Stomach smooth muscle (tissue), 2 donors: ENCODE data around the gene LOX.

ENCODE experiments used
- H3K27ac ChIP-seq: one replicate; pipeline ENCODE4 v1.7.0; 2013; ENCODE audit warnings: mild to moderate bottlenecking, low read length, inconsistent platforms
- H3K27me3 ChIP-seq, 2 donors: one replicate each; pipeline ENCODE4 v1.7.0; 2013; ENCODE audit warnings: low read length in 2 of 2; ENCODE audit not compliant: insufficient read depth in 2 of 2, control insufficient read depth in 1 of 2
- H3K36me3 ChIP-seq, 2 donors: one replicate each; pipeline ENCODE4 v1.7.0; 2013; ENCODE audit warnings: low read length in 2 of 2; ENCODE audit not compliant: control insufficient read depth in 2 of 2, insufficient read depth in 2 of 2
- H3K4me1 ChIP-seq: one replicate; pipeline ENCODE4 v1.7.0; 2013; ENCODE audit warnings: low read length; ENCODE audit not compliant: control insufficient read depth, insufficient read depth
- H3K4me3 ChIP-seq, 2 donors: one replicate each; pipeline ENCODE4 v1.7.0; 2013; ENCODE audit warnings: low read length in 2 of 2
- H3K9ac ChIP-seq, 2 donors: one replicate each; pipeline ENCODE4 v1.7.0; 2013; ENCODE audit warnings: low read length in 2 of 2, mild to moderate bottlenecking in 1 of 2
- H3K9me3 ChIP-seq, 2 donors: one replicate each; pipeline ENCODE4 v1.7.0; 2013; ENCODE audit warnings: low read length in 2 of 2; ENCODE audit not compliant: control insufficient read depth in 2 of 2
- donor health status: healthy.
- donor health status: Pancreatic carcinoma.

Gene LOX

DNA sequence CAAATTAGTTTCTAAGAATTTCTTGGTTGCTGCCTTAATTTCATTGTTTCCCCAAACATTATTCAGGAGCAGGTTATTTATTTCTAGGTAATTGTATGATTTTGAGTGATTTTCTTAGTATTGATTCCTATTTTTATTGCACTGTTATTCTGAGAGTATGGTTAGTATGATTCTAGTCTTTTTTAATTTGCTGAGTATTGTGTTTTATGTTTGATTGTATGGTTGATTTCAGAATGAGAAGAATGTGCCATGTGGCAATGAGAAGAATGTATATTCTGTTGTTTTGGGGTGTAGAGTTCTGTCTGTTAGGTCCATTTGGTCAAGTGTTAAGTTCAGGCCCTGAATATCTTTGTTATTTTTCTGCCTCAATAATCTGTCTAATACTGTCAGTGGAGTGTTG, 27.1 kb downstream of the LOX start:
- H3K36me3 ChIP-seq, result peaks cover 0 to 2% of the 10 kb centered on the region in 2 donors
- H3K27me3 ChIP-seq, result no peaks in the 10 kb centered on the region
- H3K9me3 ChIP-seq, result no peaks in the 10 kb centered on the region
- H3K4me3 ChIP-seq, result no peak overlapping the region
- no peak overlapping the region for H3K9ac ChIP-seq
- H3K4me1 ChIP-seq, result no peaks in the 10 kb centered on the region
- no peak overlapping the region for H3K27ac ChIP-seq

DNA sequence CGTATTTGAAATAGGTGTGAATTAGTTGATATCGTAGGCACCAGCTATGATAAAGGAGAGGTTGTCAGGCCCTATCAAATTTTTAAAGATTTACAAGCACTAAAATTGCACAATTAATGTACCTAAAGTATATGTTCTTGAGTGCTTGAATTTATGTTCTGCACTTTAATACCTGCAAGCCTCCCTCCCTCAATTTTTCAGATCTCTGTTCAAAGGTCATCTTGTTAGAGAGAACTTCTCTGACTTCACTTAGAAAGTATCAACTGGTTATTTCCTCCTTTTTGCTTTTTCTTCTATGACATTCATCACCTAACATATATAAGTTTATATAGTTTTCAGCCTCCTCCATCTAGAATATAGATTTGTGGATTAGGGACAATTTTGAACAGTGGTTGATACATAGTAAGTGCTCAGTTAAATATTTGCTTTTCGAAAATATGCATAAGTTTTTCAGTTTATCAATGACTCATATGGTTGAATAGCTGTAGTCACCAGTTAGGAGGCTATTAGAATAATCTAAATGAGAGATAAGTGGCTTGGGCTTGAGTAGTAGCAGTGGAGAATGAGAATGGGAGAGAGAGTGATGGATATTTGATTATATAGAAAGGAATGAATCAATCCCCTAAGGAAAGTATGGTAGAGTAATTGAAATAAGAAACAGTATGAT, 37.3 kb downstream of the LOX start:
- no peaks in the 10 kb centered on the region for H3K4me1 ChIP-seq
- no peak overlapping the region for H3K4me3 ChIP-seq
- no peak overlapping the region for H3K27ac ChIP-seq
- H3K9me3 ChIP-seq, result no peaks in the 10 kb centered on the region
- no peak overlapping the region for H3K9ac ChIP-seq
- H3K36me3 ChIP-seq, result no peaks in the 10 kb centered on the region
- H3K27me3 ChIP-seq, result no peaks in the 10 kb centered on the region

- Histone ChIP-seq H3K9ac (no peak overlapping the region), H3K4me3 (no peak overlapping the region), H3K36me3 (no peaks in the 10 kb centered on the region), H3K4me1 (no peaks in the 10 kb centered on the region), H3K27me3 (no peaks in the 10 kb centered on the region), H3K27ac (no peak overlapping the region), H3K9me3 (no peaks in the 10 kb centered on the region)
Observed at GRCh38 chr5:122036326-122036725, 41.7 kb downstream of the LOX start.

- Histone ChIP-seq H3K27ac (no peak overlapping the region), H3K9ac (no peak overlapping the region), H3K9me3 (no peaks in the 10 kb centered on the region), H3K36me3 (peaks cover 0 to under 1% of the 10 kb centered on the region in 2 donors), H3K4me1 (no peaks in the 10 kb centered on the region), H3K4me3 (no peak overlapping the region), H3K27me3 (no peaks in the 10 kb centered on the region)
Observed at GRCh38 chr5:122035913-122036312, 42.1 kb downstream of the LOX start.

- Histone ChIP-seq H3K9me3 (no peaks in the 10 kb centered on the region), H3K4me1 (no peaks in the 10 kb centered on the region), H3K9ac (no peak overlapping the region), H3K4me3 (no peak overlapping the region), H3K27me3 (no peaks in the 10 kb centered on the region), H3K36me3 (peaks cover 0 to 4% of the 10 kb centered on the region in 2 donors), H3K27ac (no peak overlapping the region)
Observed at GRCh38 chr5:122031836-122032235, 46.2 kb downstream of the LOX start.

DNA sequence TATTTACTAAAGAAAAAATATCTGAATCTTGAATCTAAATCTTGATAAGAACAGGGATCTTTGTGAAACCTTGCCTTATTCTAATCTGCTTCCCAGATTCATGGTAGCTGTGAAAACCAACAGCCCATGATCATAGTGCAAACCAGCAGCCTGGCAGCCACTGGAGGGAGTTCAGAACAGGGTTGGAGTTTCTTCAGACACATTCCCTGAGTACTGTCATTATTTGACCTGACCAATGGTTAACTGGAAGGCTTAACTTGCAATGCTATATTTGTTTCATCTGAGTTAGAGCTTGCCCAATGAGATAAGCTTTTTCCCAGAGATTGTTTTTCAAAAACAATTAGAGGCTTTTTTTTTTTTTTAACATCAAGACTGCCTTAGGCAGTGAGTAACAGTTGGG, 47.8 kb downstream of the LOX start:
- no peaks in the 10 kb centered on the region for H3K27me3 ChIP-seq
- no peaks in the 10 kb centered on the region for H3K9me3 ChIP-seq
- no peaks in the 10 kb centered on the region for H3K4me1 ChIP-seq
- peaks cover 0 to 4% of the 10 kb centered on the region in 2 donors for H3K36me3 ChIP-seq
- H3K4me3 ChIP-seq, result no peak overlapping the region
- H3K9ac ChIP-seq, result no peak overlapping the region
- H3K27ac ChIP-seq, result no peak overlapping the region

- H3K9me3 ChIP-seq, result no peaks in the 10 kb centered on the region
- H3K27me3 ChIP-seq, result no peaks in the 10 kb centered on the region
- peaks cover 0 to 4% of the 10 kb centered on the region in 2 donors for H3K36me3 ChIP-seq
- H3K4me1 ChIP-seq, result no peaks in the 10 kb centered on the region
- no peak overlapping the region for H3K9ac ChIP-seq
- no peak overlapping the region for H3K27ac ChIP-seq
- no peak overlapping the region for H3K4me3 ChIP-seq
Observed at GRCh38 chr5:122029818-122030217, 48.2 kb downstream of the LOX start.

DNA sequence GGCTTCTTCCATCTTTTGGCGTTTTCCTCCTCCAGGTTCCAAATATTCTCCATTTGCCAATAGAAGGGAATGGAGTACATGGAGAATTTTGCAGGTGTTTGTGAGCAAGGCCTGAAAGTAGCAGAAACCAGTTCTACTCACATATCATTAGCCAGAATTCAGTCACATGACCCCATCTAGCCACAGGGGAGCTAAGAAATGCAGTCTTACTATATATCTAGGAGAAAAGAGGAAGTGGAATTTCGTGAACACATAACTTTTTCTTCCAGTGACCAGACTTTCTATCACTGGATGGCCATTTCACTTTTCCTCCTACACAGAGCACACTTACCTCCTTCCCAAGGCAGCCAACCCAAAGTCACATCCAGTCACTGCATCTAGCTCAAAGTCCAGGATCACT, 55.1 kb downstream of the LOX start:
- H3K4me3 ChIP-seq, result no peak overlapping the region
- H3K36me3 ChIP-seq, result peaks cover 0 to 8% of the 10 kb centered on the region in 2 donors
- H3K27me3 ChIP-seq, result no peaks in the 10 kb centered on the region
- H3K9ac ChIP-seq, result no peak overlapping the region
- H3K4me1 ChIP-seq, result no peaks in the 10 kb centered on the region
- H3K27ac ChIP-seq, result no peak overlapping the region
- H3K9me3 ChIP-seq, result no peaks in the 10 kb centered on the region

- H3K4me1 ChIP-seq, result no peaks in the 10 kb centered on the region
- H3K9ac ChIP-seq, result no peak overlapping the region
- no peak overlapping the region for H3K27ac ChIP-seq
- H3K36me3 ChIP-seq, result peaks cover 0 to 8% of the 10 kb centered on the region in 2 donors
- no peak overlapping the region for H3K4me3 ChIP-seq
- H3K9me3 ChIP-seq, result no peaks in the 10 kb centered on the region
- H3K27me3 ChIP-seq, result no peaks in the 10 kb centered on the region
Observed at GRCh38 chr5:122019919-122020590, 58.0 kb downstream of the LOX start.

DNA sequence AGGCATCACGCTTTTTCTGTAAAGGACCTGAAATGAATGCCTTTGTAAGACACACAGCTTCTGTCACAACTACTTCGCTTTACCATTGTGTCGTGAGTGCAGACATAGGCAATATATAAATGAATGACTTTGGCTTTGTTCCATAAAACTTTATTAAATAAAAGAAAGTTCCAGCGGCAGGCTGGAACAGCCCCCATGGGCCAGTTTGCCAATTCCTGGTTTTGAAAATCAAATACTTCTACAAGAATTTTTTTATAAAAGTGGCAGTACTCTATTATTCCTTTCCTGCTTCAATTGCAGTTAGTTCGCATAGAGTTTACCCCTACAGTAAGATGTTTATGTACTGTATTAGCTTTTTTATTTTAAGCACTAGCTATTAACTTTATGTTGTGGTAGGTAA, 62.6 kb downstream of the LOX start:
- no peak overlapping the region for H3K4me3 ChIP-seq
- no peaks in the 10 kb centered on the region for H3K4me1 ChIP-seq
- H3K27me3 ChIP-seq, result no peaks in the 10 kb centered on the region
- H3K9me3 ChIP-seq, result no peaks in the 10 kb centered on the region
- H3K27ac ChIP-seq, result no peak overlapping the region
- no peak overlapping the region for H3K9ac ChIP-seq
- peaks cover 0 to 4% of the 10 kb centered on the region in 2 donors for H3K36me3 ChIP-seq

DNA sequence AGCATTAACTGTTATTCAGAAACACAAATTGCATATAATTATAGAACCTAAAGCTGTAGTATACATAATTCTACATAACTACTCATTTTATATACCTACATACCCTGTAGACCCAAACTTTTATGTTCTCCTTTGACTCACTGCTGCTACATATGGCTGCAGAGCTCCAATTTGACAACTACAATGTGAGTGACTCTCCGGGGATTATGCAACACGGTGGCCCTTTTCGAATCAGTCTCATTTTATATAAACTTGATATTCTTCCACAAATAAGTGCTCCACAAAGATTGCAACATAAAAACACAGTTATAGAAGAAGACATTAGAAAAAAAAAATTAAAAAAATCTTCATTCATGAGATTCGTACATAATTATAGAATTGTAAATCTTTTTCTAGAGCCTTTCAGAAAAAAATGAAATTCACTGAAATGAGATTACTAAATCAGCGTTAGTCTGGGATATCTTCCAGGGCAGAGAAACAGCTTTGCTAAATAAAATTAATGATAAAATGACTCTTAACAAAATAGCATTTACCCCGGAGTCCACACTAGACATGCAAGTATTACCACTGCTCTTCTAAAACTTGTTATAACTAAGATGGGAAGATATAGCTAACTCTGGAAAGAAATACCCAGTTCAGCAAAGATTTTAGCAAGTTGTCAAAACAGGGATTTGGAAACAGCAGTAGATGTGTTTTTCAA, 63.7 kb downstream of the LOX start:
- Histone ChIP-seq H3K9ac (no peak overlapping the region), H3K36me3 (no peaks in the 10 kb centered on the region), H3K4me1 (no peaks in the 10 kb centered on the region), H3K27ac (no peak overlapping the region), H3K4me3 (no peak overlapping the region), H3K9me3 (no peaks in the 10 kb centered on the region), H3K27me3 (no peaks in the 10 kb centered on the region)
